ENCODE data around the gene SLC35E4.

SLC35E4 gene

GRCh38 chr22:30694640-30695350 lies 59.2 kb downstream of the SLC35E4 start, which contains the start of gene OSBP2:
Gene OSBP2 (plus strand): TSS chr22:30694874. CDS start chr22:30694910, 36 bp downstream.
- TF ChIP-seq, protein P1, sequence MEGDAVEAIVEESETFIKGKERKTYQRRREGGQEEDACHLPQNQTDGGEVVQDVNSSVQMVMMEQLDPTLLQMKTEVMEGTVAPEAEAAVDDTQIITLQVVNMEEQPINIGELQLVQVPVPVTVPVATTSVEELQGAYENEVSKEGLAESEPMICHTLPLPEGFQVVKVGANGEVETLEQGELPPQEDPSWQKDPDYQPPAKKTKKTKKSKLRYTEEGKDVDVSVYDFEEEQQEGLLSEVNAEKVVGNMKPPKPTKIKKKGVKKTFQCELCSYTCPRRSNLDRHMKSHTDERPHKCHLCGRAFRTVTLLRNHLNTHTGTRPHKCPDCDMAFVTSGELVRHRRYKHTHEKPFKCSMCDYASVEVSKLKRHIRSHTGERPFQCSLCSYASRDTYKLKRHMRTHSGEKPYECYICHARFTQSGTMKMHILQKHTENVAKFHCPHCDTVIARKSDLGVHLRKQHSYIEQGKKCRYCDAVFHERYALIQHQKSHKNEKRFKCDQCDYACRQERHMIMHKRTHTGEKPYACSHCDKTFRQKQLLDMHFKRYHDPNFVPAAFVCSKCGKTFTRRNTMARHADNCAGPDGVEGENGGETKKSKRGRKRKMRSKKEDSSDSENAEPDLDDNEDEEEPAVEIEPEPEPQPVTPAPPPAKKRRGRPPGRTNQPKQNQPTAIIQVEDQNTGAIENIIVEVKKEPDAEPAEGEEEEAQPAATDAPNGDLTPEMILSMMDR (conservative IDR thresholded peaks at IDR 0.05; ENCODE audit: low read length), result 0 out of 2 replicates have a peak, but pooled peaks have one; percentile 4
- peak within 1 kb of the TSS; percentile 65 for H3K4me3 ChIP-seq (ENCODE audit: low read length)
- no peak for DNase-seq (ENCODE audit: low read depth)

- H3K4me3 ChIP-seq (ENCODE audit: low read length), result peak overlapping the region; percentile 61
- no peak for DNase-seq (ENCODE audit: low read depth)
- TF ChIP-seq, protein P1 (conservative IDR thresholded peaks at IDR 0.05; ENCODE audit: low read length), result no peak
Observed at GRCh38 chr22:30695351-30695851, 59.8 kb downstream of the SLC35E4 start.

DNA sequence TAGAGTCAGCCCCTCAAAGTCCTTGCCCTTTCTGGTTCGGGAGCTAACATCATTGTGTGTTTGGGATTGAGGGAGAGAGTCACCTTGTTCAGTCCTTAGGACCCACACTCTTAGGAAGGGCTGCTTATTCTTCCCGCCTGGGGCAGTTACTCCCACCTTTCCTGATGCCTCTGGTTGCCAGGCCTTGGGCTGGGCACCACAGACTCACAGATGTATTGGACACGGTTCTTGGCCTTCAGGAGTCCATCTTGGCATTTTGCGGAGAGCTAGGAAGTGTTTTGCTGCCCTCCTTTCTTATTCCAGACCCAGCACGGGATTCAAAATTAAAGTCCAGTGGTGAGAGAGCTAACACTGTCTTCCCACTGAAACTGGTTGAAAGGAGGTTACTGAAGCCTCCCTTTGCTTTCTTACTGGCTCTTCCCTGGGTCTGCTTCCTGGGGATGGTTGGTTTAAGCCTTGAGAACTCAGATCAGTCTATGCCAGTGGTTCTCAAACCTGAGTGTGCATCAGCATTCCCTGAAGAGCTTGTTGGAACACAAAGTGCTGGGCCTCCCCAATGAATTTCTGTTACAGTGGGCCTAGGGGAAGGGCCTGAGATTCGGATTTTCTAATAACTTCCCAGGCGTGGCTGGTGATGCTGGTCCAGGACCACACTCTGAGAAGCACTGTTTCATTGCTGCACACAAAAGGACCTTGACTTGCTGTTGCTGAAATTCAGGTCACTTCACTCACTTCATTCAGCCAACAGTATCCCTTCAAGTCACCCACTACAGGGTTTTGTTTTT lies 60.5 kb downstream of the SLC35E4 start:
- no peak for DNase-seq (ENCODE audit: low read depth)
- TF ChIP-seq, protein P1 (conservative IDR thresholded peaks at IDR 0.05; ENCODE audit: low read length), result no peak
- H3K4me3 ChIP-seq (ENCODE audit: low read length), result no peak overlapping the region

All from AG10803 (cell line).